K562 (cell line): ENCODE results near the gene HSD3B7. TPM values are rescaled to one million over a fixed set of nuclear protein-coding genes. Genes with fewer than 3 reads are reported as not detected.

Source experiments
- ATAC-seq: fragments of 200-7000 bp; cut with Tn5 transposase; 3 replicates; pipeline ENCODE4 v1.9.1; 2020; ENCODE audit warnings: moderate library complexity
- BruUV-seq: library from RNA; stranded (reverse); fragments of 400-500 nt; replicated peaks from 2 replicates; lab custom pipeline; 2021; lab: Mats Ljungman, UMichigan
- CTCF ChIA-PET: fragments of 300-600 bp; formaldehyde crosslinking; extraction: SDS; loops from one replicate; lab custom pipeline; 2021; ENCODE audit warnings: low intra/inter-chr PET ratio; lab: Yijun Ruan, JAX
- POLR2A ChIA-PET: fragments of 300-600, 350-650 bp; sonication (Branson Sonifier 250); formaldehyde crosslinking; extraction: SDS; loops from one replicate; lab custom pipeline; 2021; ENCODE audit warnings: antibody characterized with exemption, inconsistent platforms; lab: Yijun Ruan, JAX
- DNase-seq, 4 experiments: peaks; one replicate each; pipeline versions ENCODE4 v3.0.0 to v3.0.0-alpha.2; 2011 to 2018; ENCODE audit warnings: low spot score in 3 of 4, mixed read lengths in 3 of 4; ENCODE audit errors: extremely low read depth in 1 of 4
- FAIRE-seq: peaks from 2 replicates; lab custom pipeline; 2011; peaks lifted over from hg19 to GRCh38; lab: Jason Lieb, UNC
- H2AFZ ChIP-seq: 2 replicates; pipeline ENCODE4 v1.6.0; 2011; ENCODE audit warnings: low read depth, low read length, control low read depth, inconsistent platforms
- H3K27ac ChIP-seq: fragments of 200-600 bp; 3 replicates; pipeline ENCODE4 v1.8.0; 2011; ENCODE audit warnings: low read depth, mild to moderate bottlenecking, control low read depth, inconsistent platforms, low read length, moderate library complexity, mixed read lengths; ENCODE audit errors: extremely low read depth
- H3K27me3 ChIP-seq, 2 experiments: fragments of 300-600 bp in 1 of 2; 2 replicates in 1 of 2; 3 replicates in 1 of 2; pipeline versions ENCODE4 v1.6.0 to v1.8.0; 2011; ENCODE audit warnings: inconsistent platforms in 2 of 2, low read length in 2 of 2, mild to moderate bottlenecking in 1 of 2, mixed read lengths in 1 of 2, moderate library complexity in 1 of 2; ENCODE audit not compliant: control insufficient read depth in 2 of 2, insufficient read depth in 2 of 2
- H3K36me3 ChIP-seq: fragments of 300-600 bp; 3 replicates; pipeline ENCODE4 v1.8.0; 2011; ENCODE audit warnings: mild to moderate bottlenecking, low read length, inconsistent platforms; ENCODE audit not compliant: control insufficient read depth, insufficient read depth
- H3K4me1 ChIP-seq, 2 experiments: fragments of 200-600 bp in 1 of 2; replicated peaks in 1 of 2; 2 replicates in 1 of 2; 3 replicates in 1 of 2; pipeline versions ENCODE4 v1.5.1 to v1.8.0; 2011; ENCODE audit warnings: inconsistent platforms in 2 of 2, low read length in 2 of 2, mild to moderate bottlenecking in 1 of 2, mixed read lengths in 1 of 2, moderate library complexity in 1 of 2; ENCODE audit not compliant: control insufficient read depth in 2 of 2, insufficient read depth in 2 of 2
- H3K4me2 ChIP-seq: 2 replicates; pipeline ENCODE4 v1.6.1; 2011; ENCODE audit warnings: low read length, control low read depth, inconsistent platforms, mixed read lengths; ENCODE audit not compliant: insufficient read depth
- H3K4me3 ChIP-seq: fragments of 200-600 bp; sonication (generic), shearing (Covaris generic); 2 replicates; pipeline ENCODE4 v1.5.1; 2016; ENCODE audit warnings: control low read depth, inconsistent platforms
- H3K79me2 ChIP-seq: fragments of 200-600 bp; 3 replicates; pipeline ENCODE4 v1.8.0; 2011; ENCODE audit warnings: low read length, inconsistent platforms; ENCODE audit not compliant: control insufficient read depth, insufficient read depth
- H3K9ac ChIP-seq, 2 experiments: 2 replicates each; pipeline versions ENCODE4 v1.6.0 to v1.6.1; 2011; ENCODE audit warnings: low read depth in 2 of 2, low read length in 2 of 2, control low read depth in 1 of 2, inconsistent platforms in 1 of 2, mild to moderate bottlenecking in 1 of 2, mixed read lengths in 1 of 2; ENCODE audit not compliant: insufficient read depth in 1 of 2
- H3K9me1 ChIP-seq: one replicate; pipeline ENCODE4 v1.6.0; 2011; ENCODE audit warnings: inconsistent platforms, mild to moderate bottlenecking, low read length, moderate library complexity; ENCODE audit not compliant: control insufficient read depth, insufficient read depth
- H3K9me3 ChIP-seq: replicated peaks from 2 replicates; pipeline ENCODE4 v1.5.1; 2011; ENCODE audit warnings: low read depth, low read length, inconsistent platforms; ENCODE audit not compliant: control insufficient read depth, insufficient read depth
- H4K20me1 ChIP-seq: replicated peaks from 2 replicates; pipeline ENCODE4 v1.6.1; 2011; ENCODE audit warnings: low read length, inconsistent platforms, mixed read lengths; ENCODE audit not compliant: control insufficient read depth, insufficient read depth
- BRD9 ChIP-seq: fragments of 450-650 bp; IDR thresholded peaks from 2 replicates; pipeline ENCODE4 v1.6.1; 2018; ENCODE audit warnings: low read depth; ENCODE audit not compliant: partially characterized antibody
- IRF1 ChIP-seq: sonication (generic); formaldehyde crosslinking; IDR thresholded peaks from 2 replicates; pipeline ENCODE4 v1.8.0; 2022; ENCODE audit warnings: missing genetic modification reagents, mild to moderate bottlenecking, borderline replicate concordance
- KDM1A ChIP-seq, 2 experiments: fragments of 450-650 bp; IDR thresholded peaks; 2 replicates each; pipeline ENCODE4 v1.6.1; 2016; ENCODE audit warnings: mild to moderate bottlenecking in 2 of 2
- MCM5 ChIP-seq: fragments of 450-650 bp; IDR thresholded peaks from 2 replicates; pipeline ENCODE4 v1.6.1; 2016; ENCODE audit warnings: low read depth
- POLR2B ChIP-seq: fragments of 450-650 bp; IDR thresholded peaks from 2 replicates; pipeline ENCODE4 v1.6.1; 2018; ENCODE audit warnings: low read depth; ENCODE audit not compliant: partially characterized antibody
- RBM25 ChIP-seq: fragments of 200-400 bp; formaldehyde crosslinking; IDR thresholded peaks from 2 replicates; pipeline ENCODE4 v1.6.1; 2018; ENCODE audit warnings: low read length, low read depth, moderate library complexity; ENCODE audit not compliant: severe bottlenecking
- RFX1 ChIP-seq: fragments of 450-650 bp; IDR thresholded peaks from 2 replicates; pipeline ENCODE4 v1.6.1; 2016; ENCODE audit warnings: mild to moderate bottlenecking, moderate library complexity
- SMARCA5 ChIP-seq: fragments of 450-650 bp; IDR thresholded peaks from 2 replicates; pipeline ENCODE4 v1.6.1; 2016
- ZBTB40 ChIP-seq, 2 experiments: fragments of 450-650 bp in 1 of 2; sonication (generic) in 1 of 2; formaldehyde crosslinking in 1 of 2; IDR thresholded peaks; 2 replicates each; pipeline versions ENCODE4 v1.7.1 to v1.9.0; 2016 to 2022; ENCODE audit warnings: inconsistent platforms in 1 of 2, mild to moderate bottlenecking in 1 of 2, missing genetic modification reagents in 1 of 2
- ZFP36 ChIP-seq: fragments of 150-350 bp; IDR thresholded peaks from 2 replicates; pipeline ENCODE4 v1.6.1; 2018; ENCODE audit warnings: low read length, low read depth; ENCODE audit not compliant: partially characterized antibody
- ZNF277 ChIP-seq: fragments of 250-450 bp; sonication (Bioruptor Pico); IDR thresholded peaks from 2 replicates; pipeline ENCODE4 v1.8.0; 2022; ENCODE audit warnings: inconsistent platforms, mild to moderate bottlenecking, moderate library complexity, borderline replicate concordance
- ZNF76 ChIP-seq: fragments of 250-450 bp; sonication (Bioruptor Pico); IDR thresholded peaks from 2 replicates; pipeline ENCODE4 v1.4.0; 2020; ENCODE audit warnings: mild to moderate bottlenecking, moderate library complexity, borderline replicate concordance
- WGBS: fragments of 100-300 bp; shearing (Covaris generic); methylation state at CpG from one replicate; pipeline ENCODE4 v1.1.6; 2016; ENCODE audit warnings: low coverage, mixed read lengths; ENCODE audit not compliant: insufficient coverage; ENCODE audit errors: missing lambda C conversion rate; 5-methylcytosine and 5-hydroxymethylcytosine counted together
- in situ Hi-C: fragments of 300-500 bp; cut with MboI; formaldehyde crosslinking; loops from 4 replicates; pipeline ENCODE4 v1.15.0; 2018; ENCODE audit warnings: inconsistent platforms, mixed read lengths
- intact Hi-C: fragments of 100-400 bp; cut with micrococcal nuclease; formaldehyde crosslinking; loops from 2 replicates; pipeline ENCODE4 v1.14.2; 2022
- polyA plus RNA-seq, 8 experiments: library from polyadenylated mRNA; depleted of rRNA in 4 of 8; stranded (reverse) in 5 of 8; unstranded in 3 of 8; fragments of >200 nt; fragmentation: Nextera tagmentation in 2 of 8; fragmentation: Illumina TruSeq in 1 of 8; extraction: Ambion mirVana in 2 of 8; extraction: Trizol in 1 of 8; gene quantifications; 2 replicates each; pipeline versions ENCODE4 v1.2.1 to v1.2.3, GENCODE V29; 2011 to 2014; ENCODE audit warnings: inconsistent platforms in 1 of 8, missing spikeins in 1 of 8
- total RNA-seq, 7 experiments: library from RNA; depleted of rRNA in 6 of 7; stranded (reverse); fragments of >200 nt in 6 of 7; fragmentation: Illumina TruSeq in 2 of 7; extraction: Trizol in 2 of 7; gene quantifications; 2 replicates each; pipeline versions ENCODE4 v1.2.1 to v1.2.3, GENCODE V29; 2011 to 2021; ENCODE audit warnings: low replicate concordance in 1 of 7

HSD3B7 gene
- total and polyA plus RNA-seq, 9 of the 15 experiments (the other 6 are each of a cell fraction or from before 2014, with no cell fraction given): 5.4 to 49.1 (median 23.0) TPM

GRCh38 chr16:31008551-31008950 lies 23.5 kb downstream of the HSD3B7 start:
- no TSS peak for BruUV-seq
- Histone ChIP-seq H2AFZ (no peak overlapping the region), H4K20me1 (no peaks in the 10 kb centered on the region), H3K36me3 (no peaks in the 10 kb centered on the region), H3K79me2 (no peaks in the 10 kb centered on the region), H3K4me1 (peaks cover 6 to 19% of the 10 kb centered on the region in 2 experiments; a peak in 3 of 5 replicates), H3K27me3 (peaks cover 13 to 23% of the 10 kb centered on the region in 2 experiments; a peak in 4 of 5 replicates), H3K4me3 (no peak overlapping the region), H3K27ac (no peak overlapping the region), H3K4me2 (no peak overlapping the region), H3K9ac (no peak overlapping the region), H3K9me3 (no peaks in the 10 kb centered on the region), H3K9me1 (no peaks in the 10 kb centered on the region)
- in situ Hi-C loops (no loop called here), intact Hi-C loops (no loop called here)
- ChIA-PET CTCF (no interaction called here), POLR2A (interaction anchor here (0.7 kb wide), 1 partner anchor 18 kb away, joined by 3 read pairs; no protein-coding TSS in a partner anchor)
- 16% methylated on average over 5 of the region's 5 CpGs for WGBS
- no peak for DNase-seq
- no peak for FAIRE-seq
- ATAC-seq: no peak
- TF ChIP-seq IRF1 (CRISPR knock-in tag) (no peak), BRD9 (peak; percentile 85), SMARCA5 (peak; percentile 68; the same call in 1 of the 2 replicates), ZFP36 (peak; percentile 68), RFX1 (no peak), ZBTB40 (IDR thresholded peaks at IDR 0.05) (no peak), ZBTB40 (CRISPR knock-in tag; IDR thresholded peaks at IDR 0.05) (no peak), KDM1A (IDR thresholded peaks at IDR 0.05) (peak; percentile 44 to 60), POLR2B (no peak), ZNF76 (CRISPR knock-in tag) (no peak), ZNF277 (CRISPR knock-in tag) (no peak), RBM25 (peak; percentile 89), MCM5 (no peak)
